ENCODE data around the gene TTC8. TPM values are rescaled to one million over a fixed set of nuclear protein-coding genes. Genes with fewer than 3 reads are reported as not detected.

The TTC8 gene
- polyA plus RNA-seq, 2 donors = 8.0 to 9.3 TPM

DNA sequence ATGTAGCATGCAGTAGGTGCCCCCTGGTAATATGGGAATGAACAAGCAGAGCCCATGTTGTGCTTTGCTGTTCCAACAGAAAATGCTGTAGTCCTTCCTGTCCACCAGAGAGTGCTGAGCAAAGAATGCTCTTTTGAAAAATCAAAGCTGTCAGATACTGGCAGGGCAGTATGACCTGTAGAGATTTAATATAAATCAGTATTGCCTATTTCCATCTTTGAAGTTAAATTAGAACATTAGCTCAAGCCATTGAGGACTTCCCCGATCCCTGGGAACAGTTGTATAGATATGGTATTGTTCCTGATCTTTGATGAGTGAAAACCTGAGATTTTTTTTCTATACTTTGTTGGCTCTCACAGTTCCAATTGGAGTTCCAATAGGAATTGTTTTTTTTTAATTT lies 13.0 kb downstream of the TTC8 start:
- H3K27me3 ChIP-seq (ENCODE audit: control insufficient read depth in 1 of 2, insufficient read depth in 2 of 2, low read length in 2 of 2) = no peaks in the 10 kb centered on the region
- 95 to 97% methylated on average over 1 of the region's 1 CpG for WGBS, 2 donors

DNA sequence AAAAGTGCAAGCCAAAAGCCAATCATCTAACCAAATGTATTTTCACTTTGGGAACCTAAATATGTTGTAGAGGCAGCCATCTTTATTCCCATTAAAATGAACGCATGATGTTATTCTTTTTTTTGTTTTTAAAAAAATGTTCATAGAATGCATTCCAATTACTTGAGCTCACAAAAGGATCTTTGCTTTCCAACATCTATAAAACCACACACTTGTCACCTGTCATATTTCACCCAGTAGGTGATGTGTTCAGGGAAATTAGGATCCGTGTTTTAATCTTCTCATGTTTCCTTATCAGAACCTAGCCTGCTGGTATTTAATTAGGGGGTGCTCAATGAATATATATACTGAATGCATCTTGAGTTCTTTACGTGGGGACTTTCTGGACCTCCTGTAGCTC lies 13.6 kb downstream of the TTC8 start:
- Histone ChIP-seq H3K4me1 (ENCODE audit: control insufficient read depth in 2 of 2, insufficient read depth in 2 of 2, low read length in 1 of 2) (no peaks in the 10 kb centered on the region), H3K4me3 (ENCODE audit: low read depth in 1 of 2, low read length in 2 of 2) (no peak overlapping the region), H3K27ac (ENCODE audit: low read depth in 2 of 2, low read length in 1 of 2) (no peak overlapping the region), H3K9me3 (ENCODE audit: control insufficient read depth in 2 of 2, insufficient read depth in 1 of 2, low read depth in 1 of 2, low read length in 1 of 2) (no peaks in the 10 kb centered on the region), H3K36me3 (ENCODE audit: control insufficient read depth in 2 of 2, insufficient read depth in 2 of 2, low read length in 1 of 2) (peaks cover 0 to 2% of the 10 kb centered on the region in 2 donors), H3K27me3 (ENCODE audit: control insufficient read depth in 1 of 2, insufficient read depth in 2 of 2, low read length in 2 of 2) (no peaks in the 10 kb centered on the region)
- WGBS, 2 donors = 88 to 90% methylated on average over 3 of the region's 3 CpGs

More for the DNA sequence above, 13.0 kb downstream of the TTC8 start:
- H3K27ac ChIP-seq (ENCODE audit: low read depth in 2 of 2, low read length in 1 of 2) = no peak overlapping the region
- no peak overlapping the region for H3K4me3 ChIP-seq (ENCODE audit: low read depth in 1 of 2, low read length in 2 of 2)
- H3K4me1 ChIP-seq (ENCODE audit: control insufficient read depth in 2 of 2, insufficient read depth in 2 of 2, low read length in 1 of 2) = no peaks in the 10 kb centered on the region
- no peaks in the 10 kb centered on the region for H3K9me3 ChIP-seq (ENCODE audit: control insufficient read depth in 2 of 2, insufficient read depth in 1 of 2, low read depth in 1 of 2, low read length in 1 of 2)
- H3K36me3 ChIP-seq (ENCODE audit: control insufficient read depth in 2 of 2, insufficient read depth in 2 of 2, low read length in 1 of 2) = peaks cover 0 to 1% of the 10 kb centered on the region in 2 donors

DNA sequence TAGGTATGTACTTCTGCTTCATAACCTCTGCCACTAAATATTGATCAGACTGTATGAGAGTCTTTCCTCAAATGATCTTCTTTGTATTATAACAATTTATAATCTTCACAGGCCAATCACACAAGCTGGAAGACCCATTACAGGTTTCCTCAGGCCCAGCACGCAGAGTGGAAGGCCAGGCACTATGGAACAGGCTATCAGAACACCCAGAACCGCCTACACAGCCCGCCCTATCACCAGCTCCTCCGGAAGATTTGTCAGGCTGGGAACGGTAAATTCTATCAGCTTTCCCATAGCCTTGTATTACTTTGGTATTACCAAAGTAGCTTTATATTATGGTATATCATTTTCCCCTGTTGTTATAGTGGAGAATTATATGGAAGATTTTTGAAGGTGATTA lies 16.5 kb downstream of the TTC8 start:
- Histone ChIP-seq H3K4me3 (ENCODE audit: low read depth in 1 of 2, low read length in 2 of 2) (no peak overlapping the region), H3K27me3 (ENCODE audit: control insufficient read depth in 1 of 2, insufficient read depth in 2 of 2, low read length in 2 of 2) (no peaks in the 10 kb centered on the region), H3K9me3 (ENCODE audit: control insufficient read depth in 2 of 2, insufficient read depth in 1 of 2, low read depth in 1 of 2, low read length in 1 of 2) (no peaks in the 10 kb centered on the region), H3K36me3 (ENCODE audit: control insufficient read depth in 2 of 2, insufficient read depth in 2 of 2, low read length in 1 of 2) (peaks cover 0 to 2% of the 10 kb centered on the region in 2 donors), H3K4me1 (ENCODE audit: control insufficient read depth in 2 of 2, insufficient read depth in 2 of 2, low read length in 1 of 2) (no peaks in the 10 kb centered on the region), H3K27ac (ENCODE audit: low read depth in 2 of 2, low read length in 1 of 2) (no peak overlapping the region)
- 94 to 95% methylated on average over 5 of the region's 5 CpGs for WGBS, 2 donors

DNA sequence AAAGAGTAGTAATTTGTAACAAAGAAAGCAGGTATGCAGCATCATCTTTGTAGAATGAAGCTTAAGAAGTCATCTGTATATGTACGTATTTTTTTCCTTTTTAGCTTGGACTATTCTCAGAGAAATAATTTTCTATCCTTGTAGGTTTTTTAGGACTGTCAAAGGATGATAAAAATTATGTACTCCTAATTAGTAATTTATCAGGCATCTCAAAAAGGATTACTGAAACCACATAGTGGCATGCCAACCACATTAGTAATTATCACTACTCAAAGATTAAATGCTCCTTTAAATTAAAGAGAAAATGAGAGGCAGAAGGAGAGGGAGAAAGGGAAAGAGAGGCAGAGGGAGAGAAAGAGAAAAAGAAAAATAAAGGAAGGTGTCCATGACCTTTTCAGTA lies 17.3 kb downstream of the TTC8 start:
- no peak overlapping the region for H3K4me3 ChIP-seq (ENCODE audit: low read depth in 1 of 2, low read length in 2 of 2)
- H3K36me3 ChIP-seq (ENCODE audit: control insufficient read depth in 2 of 2, insufficient read depth in 2 of 2, low read length in 1 of 2) = peaks cover 0 to 2% of the 10 kb centered on the region in 2 donors
- H3K4me1 ChIP-seq (ENCODE audit: control insufficient read depth in 2 of 2, insufficient read depth in 2 of 2, low read length in 1 of 2) = no peaks in the 10 kb centered on the region
- no peaks in the 10 kb centered on the region for H3K9me3 ChIP-seq (ENCODE audit: control insufficient read depth in 2 of 2, insufficient read depth in 1 of 2, low read depth in 1 of 2, low read length in 1 of 2)
- H3K27ac ChIP-seq (ENCODE audit: low read depth in 2 of 2, low read length in 1 of 2) = no peak overlapping the region
- WGBS, 2 donors = 76 to 93% methylated on average over 1 of the region's 1 CpG
- no peaks in the 10 kb centered on the region for H3K27me3 ChIP-seq (ENCODE audit: control insufficient read depth in 1 of 2, insufficient read depth in 2 of 2, low read length in 2 of 2)

DNA sequence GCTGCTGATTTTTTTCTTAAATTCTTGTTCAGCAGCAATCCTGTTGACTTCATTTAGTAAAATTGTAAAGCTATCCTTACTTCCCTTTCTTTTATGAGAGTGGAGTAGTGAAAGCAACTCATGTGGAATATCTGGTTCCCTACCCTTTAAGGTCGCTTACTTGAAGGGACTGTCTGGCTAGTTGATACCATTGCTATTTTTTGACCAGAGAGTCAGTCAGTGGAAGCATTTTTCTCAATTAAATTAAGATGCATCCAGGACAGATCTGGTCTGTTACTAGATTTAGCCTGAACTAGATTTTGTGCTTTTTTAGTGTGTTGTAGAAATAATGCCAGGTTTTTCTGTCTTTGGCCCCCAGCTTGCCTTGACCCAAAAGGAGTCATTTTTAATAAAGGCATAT lies 18.0 kb downstream of the TTC8 start:
- H3K27me3 ChIP-seq (ENCODE audit: control insufficient read depth in 1 of 2, insufficient read depth in 2 of 2, low read length in 2 of 2) = no peaks in the 10 kb centered on the region
- WGBS, 2 donors = 83 to 86% methylated on average over 1 of the region's 1 CpG
- H3K9me3 ChIP-seq (ENCODE audit: control insufficient read depth in 2 of 2, insufficient read depth in 1 of 2, low read depth in 1 of 2, low read length in 1 of 2) = no peaks in the 10 kb centered on the region
- H3K4me1 ChIP-seq (ENCODE audit: control insufficient read depth in 2 of 2, insufficient read depth in 2 of 2, low read length in 1 of 2) = no peaks in the 10 kb centered on the region
- no peak overlapping the region for H3K27ac ChIP-seq (ENCODE audit: low read depth in 2 of 2, low read length in 1 of 2)
- no peak overlapping the region for H3K4me3 ChIP-seq (ENCODE audit: low read depth in 1 of 2, low read length in 2 of 2)
- peaks cover 0 to 2% of the 10 kb centered on the region in 2 donors for H3K36me3 ChIP-seq (ENCODE audit: control insufficient read depth in 2 of 2, insufficient read depth in 2 of 2, low read length in 1 of 2)

DNA sequence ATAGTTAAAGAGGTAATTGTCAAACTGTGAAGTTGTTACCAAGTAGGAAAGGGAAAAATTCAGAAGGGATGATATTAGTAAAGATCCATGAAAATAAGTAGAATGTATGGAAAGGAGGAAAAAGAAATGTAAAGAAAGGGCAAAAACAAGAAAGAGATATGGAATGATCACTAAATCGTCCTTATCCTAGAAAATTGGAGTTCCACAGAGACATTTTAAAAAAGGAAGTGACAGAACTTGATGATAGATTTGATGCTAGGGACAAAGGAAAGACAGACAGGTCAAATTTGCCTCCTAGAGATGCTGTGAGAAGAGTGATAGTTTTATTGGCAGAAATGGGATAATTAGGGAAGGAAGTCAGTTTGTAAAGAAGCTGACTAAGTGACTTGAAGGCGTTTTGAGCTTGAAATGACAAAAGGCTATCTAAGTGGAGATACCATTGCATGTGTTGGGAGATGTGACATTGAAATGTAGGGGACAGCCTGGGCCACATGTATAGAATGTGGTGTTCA lies 20.6 kb downstream of the TTC8 start:
- Histone ChIP-seq H3K9me3 (ENCODE audit: control insufficient read depth in 2 of 2, insufficient read depth in 1 of 2, low read depth in 1 of 2, low read length in 1 of 2) (no peaks in the 10 kb centered on the region), H3K36me3 (ENCODE audit: control insufficient read depth in 2 of 2, insufficient read depth in 2 of 2, low read length in 1 of 2) (peaks cover 0 to 2% of the 10 kb centered on the region in 2 donors), H3K4me1 (ENCODE audit: control insufficient read depth in 2 of 2, insufficient read depth in 2 of 2, low read length in 1 of 2) (no peaks in the 10 kb centered on the region), H3K27ac (ENCODE audit: low read depth in 2 of 2, low read length in 1 of 2) (no peak overlapping the region), H3K4me3 (ENCODE audit: low read depth in 1 of 2, low read length in 2 of 2) (no peak overlapping the region), H3K27me3 (ENCODE audit: control insufficient read depth in 1 of 2, insufficient read depth in 2 of 2, low read length in 2 of 2) (no peaks in the 10 kb centered on the region)
- 81 to 85% methylated on average over 2 of the region's 2 CpGs for WGBS, 2 donors

DNA sequence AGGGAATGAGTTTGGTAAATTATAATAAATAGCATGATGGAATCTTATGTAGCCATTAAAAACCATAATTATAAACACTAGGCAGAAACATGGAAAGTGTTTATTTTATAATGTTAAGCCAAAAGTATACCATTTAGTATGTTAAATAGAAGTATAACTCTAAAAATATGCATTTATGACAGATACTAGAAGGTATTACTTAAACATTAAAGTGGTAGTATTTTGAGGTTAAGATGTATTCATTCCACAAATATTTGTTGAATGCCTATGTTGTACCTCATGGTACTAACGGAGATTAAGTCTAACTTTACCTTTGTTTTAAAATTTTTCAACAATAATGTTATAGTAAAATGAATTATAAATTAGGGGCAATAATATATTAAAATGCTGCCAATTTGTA lies 24.1 kb downstream of the TTC8 start:
- Histone ChIP-seq H3K27me3 (ENCODE audit: control insufficient read depth in 1 of 2, insufficient read depth in 2 of 2, low read length in 2 of 2) (no peaks in the 10 kb centered on the region), H3K4me1 (ENCODE audit: control insufficient read depth in 2 of 2, insufficient read depth in 2 of 2, low read length in 1 of 2) (no peaks in the 10 kb centered on the region), H3K9me3 (ENCODE audit: control insufficient read depth in 2 of 2, insufficient read depth in 1 of 2, low read depth in 1 of 2, low read length in 1 of 2) (no peaks in the 10 kb centered on the region), H3K36me3 (ENCODE audit: control insufficient read depth in 2 of 2, insufficient read depth in 2 of 2, low read length in 1 of 2) (no peaks in the 10 kb centered on the region), H3K4me3 (ENCODE audit: low read depth in 1 of 2, low read length in 2 of 2) (no peak overlapping the region), H3K27ac (ENCODE audit: low read depth in 2 of 2, low read length in 1 of 2) (no peak overlapping the region)
- WGBS, 2 donors = 89 to 91% methylated on average over 1 of the region's 1 CpG

DNA sequence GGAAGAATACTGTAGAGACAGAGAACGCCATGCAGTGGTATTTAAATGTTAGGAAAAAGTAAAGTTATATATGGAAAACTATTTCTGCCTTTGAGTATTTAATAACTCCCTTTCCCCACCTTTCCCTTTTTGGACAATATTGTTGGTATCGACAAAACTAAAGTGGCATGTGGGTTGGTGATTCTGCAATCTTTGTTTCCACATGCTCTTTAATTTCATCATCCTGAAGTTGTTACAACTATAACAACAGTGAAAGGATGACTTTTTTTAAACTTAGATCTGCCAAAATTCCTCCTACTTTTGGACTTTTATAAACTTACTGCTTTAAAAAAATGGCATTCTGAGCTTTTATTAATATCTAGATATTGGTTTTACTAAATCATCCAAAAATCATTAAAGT lies 25.3 kb downstream of the TTC8 start:
- 91 to 94% methylated on average over 2 of the region's 2 CpGs for WGBS, 2 donors
- H3K27me3 ChIP-seq (ENCODE audit: control insufficient read depth in 1 of 2, insufficient read depth in 2 of 2, low read length in 2 of 2) = no peaks in the 10 kb centered on the region
- no peak overlapping the region for H3K4me3 ChIP-seq (ENCODE audit: low read depth in 1 of 2, low read length in 2 of 2)
- no peak overlapping the region for H3K27ac ChIP-seq (ENCODE audit: low read depth in 2 of 2, low read length in 1 of 2)
- no peaks in the 10 kb centered on the region for H3K36me3 ChIP-seq (ENCODE audit: control insufficient read depth in 2 of 2, insufficient read depth in 2 of 2, low read length in 1 of 2)
- H3K4me1 ChIP-seq (ENCODE audit: control insufficient read depth in 2 of 2, insufficient read depth in 2 of 2, low read length in 1 of 2) = no peaks in the 10 kb centered on the region
- no peaks in the 10 kb centered on the region for H3K9me3 ChIP-seq (ENCODE audit: control insufficient read depth in 2 of 2, insufficient read depth in 1 of 2, low read depth in 1 of 2, low read length in 1 of 2)

DNA sequence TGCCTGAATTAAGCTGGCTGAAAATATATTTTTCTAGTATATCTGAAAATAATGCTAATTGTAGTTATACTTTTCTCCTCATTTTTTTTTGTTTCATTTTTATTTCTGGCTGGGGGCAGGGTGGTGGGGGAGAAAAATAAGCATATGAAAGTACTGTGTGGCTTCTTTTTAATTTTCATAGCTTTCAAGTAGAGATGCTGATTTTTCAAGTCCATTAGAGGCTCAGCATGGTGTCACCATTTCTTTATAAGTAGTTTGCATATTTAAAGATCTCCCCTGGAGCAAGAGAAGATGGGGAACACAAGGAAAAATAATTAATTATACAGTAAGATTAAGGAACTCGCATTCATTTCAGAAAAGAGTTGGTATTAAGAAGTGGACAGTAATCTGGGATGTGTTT lies 27.1 kb downstream of the TTC8 start:
- Histone ChIP-seq H3K27ac (ENCODE audit: low read depth in 2 of 2, low read length in 1 of 2) (no peak overlapping the region), H3K4me3 (ENCODE audit: low read depth in 1 of 2, low read length in 2 of 2) (no peak overlapping the region), H3K27me3 (ENCODE audit: control insufficient read depth in 1 of 2, insufficient read depth in 2 of 2, low read length in 2 of 2) (no peaks in the 10 kb centered on the region), H3K4me1 (ENCODE audit: control insufficient read depth in 2 of 2, insufficient read depth in 2 of 2, low read length in 1 of 2) (no peaks in the 10 kb centered on the region), H3K9me3 (ENCODE audit: control insufficient read depth in 2 of 2, insufficient read depth in 1 of 2, low read depth in 1 of 2, low read length in 1 of 2) (no peaks in the 10 kb centered on the region), H3K36me3 (ENCODE audit: control insufficient read depth in 2 of 2, insufficient read depth in 2 of 2, low read length in 1 of 2) (no peaks in the 10 kb centered on the region)
- WGBS, 2 donors = 75 to 81% methylated on average over 1 of the region's 1 CpG

DNA sequence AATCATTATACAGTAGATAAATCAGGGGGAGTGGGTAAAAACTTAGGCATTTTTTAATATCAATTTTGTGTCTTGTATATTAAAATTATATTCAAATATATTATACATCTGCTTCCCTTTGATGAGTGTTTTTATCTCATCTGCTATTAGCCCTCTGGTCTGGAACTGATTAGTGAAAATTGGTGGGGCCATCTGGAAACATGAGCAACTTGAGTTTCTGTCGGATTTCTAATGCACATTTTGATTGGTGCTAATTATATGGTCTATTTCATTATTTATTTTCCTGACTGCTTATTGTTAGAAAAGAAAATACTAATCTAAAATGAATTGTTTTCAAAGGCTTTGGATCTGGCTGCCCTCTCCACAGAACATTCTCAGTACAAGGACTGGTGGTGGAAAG lies 28.2 kb downstream of the TTC8 start:
- Histone ChIP-seq H3K27ac (ENCODE audit: low read depth in 2 of 2, low read length in 1 of 2) (no peak overlapping the region), H3K36me3 (ENCODE audit: control insufficient read depth in 2 of 2, insufficient read depth in 2 of 2, low read length in 1 of 2) (no peaks in the 10 kb centered on the region), H3K9me3 (ENCODE audit: control insufficient read depth in 2 of 2, insufficient read depth in 1 of 2, low read depth in 1 of 2, low read length in 1 of 2) (no peaks in the 10 kb centered on the region), H3K27me3 (ENCODE audit: control insufficient read depth in 1 of 2, insufficient read depth in 2 of 2, low read length in 2 of 2) (no peaks in the 10 kb centered on the region), H3K4me3 (ENCODE audit: low read depth in 1 of 2, low read length in 2 of 2) (no peak overlapping the region), H3K4me1 (ENCODE audit: control insufficient read depth in 2 of 2, insufficient read depth in 2 of 2, low read length in 1 of 2) (no peaks in the 10 kb centered on the region)
- 62 to 70% methylated on average over 1 of the region's 1 CpG for WGBS, 2 donors
